IMR-90 (cell line): ENCODE data around the gene SNAP91. TPM values are rescaled to one million over a fixed set of nuclear protein-coding genes. Genes with fewer than 3 reads are reported as not detected.

Experiments
- ATAC-seq: fragments of 200-7000 bp; cut with Tn5 transposase; 2 replicates; pipeline ENCODE4 v1.9.1; 2020; ENCODE audit warnings: low read depth, mild to moderate bottlenecking, moderate library complexity
- BruUV-seq: library from RNA; stranded (reverse); fragments of 400-500 nt; replicated peaks from 2 replicates; lab custom pipeline; 2021; lab: Mats Ljungman, UMichigan
- CTCF ChIA-PET: fragments of 300-600 bp; formaldehyde crosslinking; extraction: SDS; loops from one replicate; lab custom pipeline; 2021; ENCODE audit warnings: antibody characterized with exemption; lab: Yijun Ruan, JAX
- POLR2A ChIA-PET: fragments of 300-600 bp; sonication (Branson Sonifier 250); formaldehyde crosslinking; loops from one replicate; lab custom pipeline; 2022; ENCODE audit warnings: antibody characterized with exemption; ENCODE audit not compliant: unreplicated experiment; lab: Charles Lee
- DNase-seq: peaks from one replicate; pipeline ENCODE4 v3.0.0; 2013
- H2AFZ ChIP-seq: replicated peaks from 2 replicates; pipeline ENCODE3; 2013; ENCODE audit warnings: low read length, mild to moderate bottlenecking; ENCODE audit not compliant: poor library complexity
- H2AK5ac ChIP-seq: 2 replicates; pipeline ENCODE4 v1.6.1; 2013; ENCODE audit warnings: low read depth, low read length, inconsistent platforms
- H2AK9ac ChIP-seq: replicated peaks from 2 replicates; pipeline ENCODE3; 2013; ENCODE audit warnings: mild to moderate bottlenecking, low read depth, low read length, moderate library complexity; ENCODE audit not compliant: poor library complexity
- H2BK120ac ChIP-seq: 2 replicates; pipeline ENCODE4 v1.6.1; 2013; ENCODE audit warnings: low read depth, low read length, inconsistent platforms
- H2BK15ac ChIP-seq: 3 replicates; pipeline ENCODE4 v1.6.1; 2013; ENCODE audit warnings: low read depth, low read length, inconsistent platforms
- H2BK20ac ChIP-seq: 2 replicates; pipeline ENCODE4 v1.6.1; 2013; ENCODE audit warnings: low read depth, mild to moderate bottlenecking, inconsistent platforms, low read length, moderate library complexity
- H2BK5ac ChIP-seq: 2 replicates; pipeline ENCODE4 v1.6.1; 2013; ENCODE audit warnings: mild to moderate bottlenecking, low read depth, low read length, inconsistent platforms; ENCODE audit not compliant: poor library complexity, severe bottlenecking
- H3K14ac ChIP-seq: replicated peaks from 2 replicates; pipeline ENCODE4 v1.6.1; 2013; ENCODE audit warnings: low read depth, low read length, inconsistent platforms
- H3K18ac ChIP-seq: 2 replicates; pipeline ENCODE4 v1.6.1; 2013; ENCODE audit warnings: low read depth, low read length, control low read depth
- H3K23ac ChIP-seq: 2 replicates; pipeline ENCODE4 v1.6.1; 2013; ENCODE audit warnings: low read depth, low read length, inconsistent platforms
- H3K27ac ChIP-seq: 2 replicates; pipeline ENCODE4 v1.5.1; 2013; ENCODE audit warnings: mild to moderate bottlenecking, control low read depth, low read length; ENCODE audit not compliant: insufficient read depth
- H3K27me3 ChIP-seq: 2 replicates; pipeline ENCODE4 v1.6.1; 2013; ENCODE audit warnings: low read length; ENCODE audit not compliant: control insufficient read depth, insufficient read depth
- H3K36me3 ChIP-seq: 2 replicates; pipeline ENCODE4 v1.6.1; 2013; ENCODE audit warnings: low read length, mixed read lengths; ENCODE audit not compliant: control insufficient read depth, insufficient read depth
- H3K4ac ChIP-seq: 2 replicates; pipeline ENCODE4 v1.6.1; 2013; ENCODE audit warnings: low read depth, low read length, inconsistent platforms
- H3K4me1 ChIP-seq: 2 replicates; pipeline ENCODE4 v1.6.1; 2013; ENCODE audit warnings: low read length, mixed read lengths; ENCODE audit not compliant: control insufficient read depth, insufficient read depth
- H3K4me2 ChIP-seq: 2 replicates; pipeline ENCODE4 v1.6.1; 2013; ENCODE audit warnings: low read depth, mild to moderate bottlenecking, control low read depth, low read length, moderate library complexity
- H3K4me3 ChIP-seq: 2 replicates; pipeline ENCODE4 v1.5.1; 2013; ENCODE audit warnings: low read depth, mild to moderate bottlenecking, control low read depth, low read length, moderate library complexity; ENCODE audit not compliant: insufficient read depth
- H3K56ac ChIP-seq: 2 replicates; pipeline ENCODE4 v1.6.1; 2013; ENCODE audit warnings: low read length, inconsistent platforms; ENCODE audit not compliant: insufficient read depth; ENCODE audit errors: extremely low read depth
- H3K79me1 ChIP-seq, 2 experiments: 2 replicates each; pipeline ENCODE4 v1.6.1; 2013; ENCODE audit warnings: low read length in 2 of 2, inconsistent platforms in 1 of 2, low read depth in 1 of 2
- H3K9ac ChIP-seq: 2 replicates; pipeline ENCODE4 v1.6.1; 2013; ENCODE audit warnings: low read depth, low read length, control low read depth
- H3K9me1 ChIP-seq: 2 replicates; pipeline ENCODE4 v1.6.1; 2013; ENCODE audit warnings: low read length, inconsistent platforms; ENCODE audit not compliant: insufficient read depth
- H3K9me3 ChIP-seq: 2 replicates; pipeline ENCODE4 v1.6.1; 2013; ENCODE audit warnings: low read length; ENCODE audit not compliant: control insufficient read depth, insufficient read depth
- H4K20me1 ChIP-seq: 2 replicates; pipeline ENCODE4 v1.6.1; 2013; ENCODE audit warnings: low read length, inconsistent platforms; ENCODE audit not compliant: insufficient read depth
- H4K5ac ChIP-seq: 2 replicates; pipeline ENCODE4 v1.6.1; 2013; ENCODE audit warnings: mild to moderate bottlenecking, low read depth, low read length, control low read depth
- H4K8ac ChIP-seq, 2 experiments: 2 replicates each; pipeline ENCODE4 v1.6.1; 2013; ENCODE audit warnings: low read depth in 2 of 2, low read length in 2 of 2, control low read depth in 1 of 2, inconsistent platforms in 1 of 2
- H4K91ac ChIP-seq: 2 replicates; pipeline ENCODE4 v1.6.1; 2013; ENCODE audit warnings: low read depth, low read length, inconsistent platforms; ENCODE audit not compliant: insufficient read depth
- BHLHE40 ChIP-seq: fragments of 150-350 bp; IDR thresholded peaks from 2 replicates; pipeline ENCODE4 v1.6.1; 2016; ENCODE audit warnings: mild to moderate bottlenecking, low read depth, low read length
- CEBPB ChIP-seq: IDR thresholded peaks from 2 replicates; pipeline ENCODE4 v1.6.1; 2012; ENCODE audit warnings: low read depth, low read length, improper control_type of control experiment
- CHD1 ChIP-seq: IDR thresholded peaks from 2 replicates; pipeline ENCODE4 v1.6.1; 2012; ENCODE audit warnings: low read depth, low read length, improper control_type of control experiment
- CTCF ChIP-seq: conservative IDR thresholded peaks from 2 replicates; pipeline ENCODE4 v1.5.1; 2012; ENCODE audit warnings: mild to moderate bottlenecking, low read depth, low read length, improper control_type of control experiment
- FOS ChIP-seq: fragments of 150-350 bp; IDR thresholded peaks from 2 replicates; pipeline ENCODE4 v1.6.1; 2016; ENCODE audit warnings: low read depth, low read length
- MAFK ChIP-seq: IDR thresholded peaks from 2 replicates; pipeline ENCODE4 v1.6.1; 2012; ENCODE audit warnings: low read depth, low read length, improper control_type of control experiment
- MAZ ChIP-seq: IDR thresholded peaks from 2 replicates; pipeline ENCODE4 v1.6.1; 2012; ENCODE audit warnings: low read depth, mild to moderate bottlenecking, low read length, improper control_type of control experiment, moderate library complexity, borderline replicate concordance
- MXI1 ChIP-seq: IDR thresholded peaks from 2 replicates; pipeline ENCODE4 v1.6.1; 2012; ENCODE audit warnings: low read depth, mild to moderate bottlenecking, low read length, moderate library complexity, borderline replicate concordance
- POLR2A ChIP-seq: IDR thresholded peaks from 2 replicates; pipeline ENCODE4 v1.6.1; 2012; ENCODE audit warnings: mild to moderate bottlenecking, low read depth, low read length
- RAD21 ChIP-seq: IDR thresholded peaks from 2 replicates; pipeline ENCODE4 v1.6.1; 2012; ENCODE audit warnings: low read length, improper control_type of control experiment
- RCOR1 ChIP-seq: IDR thresholded peaks from 2 replicates; pipeline ENCODE4 v1.6.1; 2012; ENCODE audit warnings: mild to moderate bottlenecking, low read length, improper control_type of control experiment; ENCODE audit not compliant: insufficient replicate concordance
- RFX5 ChIP-seq: IDR thresholded peaks from 2 replicates; pipeline ENCODE4 v1.8.0; 2012; ENCODE audit warnings: low read depth, mild to moderate bottlenecking, low read length, moderate library complexity
- USF2 ChIP-seq: fragments of 150-350 bp; IDR thresholded peaks from 2 replicates; pipeline ENCODE4 v1.6.1; 2017; ENCODE audit warnings: mild to moderate bottlenecking, antibody characterized with exemption, low read length, low read depth
- WGBS, 2 experiments: methylation state at CpG; one replicate each; pipeline versions ENCODE4 v1.1.5 to v1.1.7; 2013; ENCODE audit warnings: missing lambda C conversion rate in 2 of 2; ENCODE audit not compliant: insufficient read length in 1 of 2; ENCODE audit errors: extremely low coverage in 2 of 2; 5-methylcytosine and 5-hydroxymethylcytosine counted together
- dilution Hi-C: fragments of 300-500 bp; cut with HindIII; formaldehyde crosslinking; loops from one replicate; pipeline ENCODE4 v1.14.3; 2018; ENCODE audit warnings: low sequenced_read_pairs; ENCODE audit not compliant: unreplicated experiment
- in situ Hi-C: fragments of 300-500 bp; cut with MboI; formaldehyde crosslinking; loops from 3 replicates; pipeline ENCODE4 v1.14.3; 2019; ENCODE audit warnings: low sequenced_read_pairs, inconsistent platforms, mixed read lengths
- intact Hi-C: fragments of 100-400 bp; cut with micrococcal nuclease; formaldehyde crosslinking; loops from 2 replicates; pipeline ENCODE4 v1.10.0; 2022
- polyA plus RNA-seq, 3 experiments: library from polyadenylated mRNA; depleted of rRNA; stranded (reverse); fragments of >200 nt; gene quantifications; 2 replicates each; pipeline ENCODE4 v1.2.3, GENCODE V29; 2012; ENCODE audit warnings: low replicate concordance in 1 of 3
- total RNA-seq: library from RNA; depleted of rRNA; stranded (reverse); fragments of >200 nt; gene quantifications from 2 replicates; pipeline ENCODE4 v1.2.3, GENCODE V29; 2012
- TF ChIP-seq, protein P1 (sequence below): fragments of 150-350 bp; IDR thresholded peaks from 2 replicates; pipeline ENCODE4 v1.6.1; 2016; ENCODE audit warnings: low read depth, mild to moderate bottlenecking, low read length, moderate library complexity, borderline replicate concordance

SNAP91 gene
- total and polyA plus RNA-seq, 2 of the 4 experiments (the other 2 are of a cell fraction) = not detected

- TF ChIP-seq POLR2A = no peak
- TF ChIP-seq RAD21 = no peak
- no peak for TF ChIP-seq BHLHE40
- TF ChIP-seq MAFK = no peak
- no peak for TF ChIP-seq RFX5
Observed at GRCh38 chr6:83510791-83511190, 198.1 kb downstream of the SNAP91 start (continued).

- ChIA-PET CTCF (interaction anchor here (1.2 to 7.0 kb wide), 3 partner anchors 93 to 443 kb away, joined by 5 to 74 read pairs (median 71); partner anchors contain the start of genes DOP1A and UBE3D), POLR2A (no interaction called here)
- Histone ChIP-seq H2AK9ac (no peak overlapping the region), H3K9ac (no peak overlapping the region), H3K4ac (no peak overlapping the region), H3K9me3 (no peaks in the 10 kb centered on the region), H3K56ac (no peak overlapping the region), H2AK5ac (no peak overlapping the region), H3K36me3 (no peaks in the 10 kb centered on the region), H3K79me1 (no peaks in the 10 kb centered on the region), H2AFZ (no peak overlapping the region), H4K20me1 (no peaks in the 10 kb centered on the region), H3K4me2 (no peak overlapping the region), H2BK20ac (no peak overlapping the region), H3K4me3 (no peak overlapping the region), H3K4me1 (no peaks in the 10 kb centered on the region; the same call in 1 of the 2 replicates), H3K18ac (no peak overlapping the region), H3K9me1 (no peaks in the 10 kb centered on the region), H2BK5ac (no peak overlapping the region), H2BK120ac (no peak overlapping the region), H3K23ac (no peak overlapping the region), H3K27me3 (peaks cover 2% of the 10 kb centered on the region; the same call in 1 of the 2 replicates), H3K27ac (no peak overlapping the region), H3K14ac (no peak overlapping the region), H2BK15ac (no peak overlapping the region), H4K5ac (no peak overlapping the region), H4K8ac (no peak overlapping the region), H4K91ac (no peak overlapping the region)
- WGBS, 2 experiments = 100% methylated on average over 1 of the region's 1 CpG; no CpG with 5 or more reads in 1 of the 2 experiments
- DNase-seq (peak; percentile 34), ATAC-seq (no peak)
- dilution Hi-C loops = loop anchor here (25.0 kb wide), 2 partner anchors 297 to 447 kb away; partner anchors contain the start of genes DOP1A and UBE3D
- intact Hi-C loops = no loop called here
- BruUV-seq = no TSS peak
- in situ Hi-C loops = loop anchor here (25.0 kb wide), 1 partner anchor 1247 kb away; no protein-coding TSS in a partner anchor
- TF ChIP-seq RAD21 (no peak), CEBPB (no peak), RCOR1 (no peak), CTCF (no peak), CHD1 (no peak), MAZ (no peak), USF2 (no peak), MXI1 (no peak), FOS (no peak), RFX5 (no peak)
- TF ChIP-seq, protein P1, sequence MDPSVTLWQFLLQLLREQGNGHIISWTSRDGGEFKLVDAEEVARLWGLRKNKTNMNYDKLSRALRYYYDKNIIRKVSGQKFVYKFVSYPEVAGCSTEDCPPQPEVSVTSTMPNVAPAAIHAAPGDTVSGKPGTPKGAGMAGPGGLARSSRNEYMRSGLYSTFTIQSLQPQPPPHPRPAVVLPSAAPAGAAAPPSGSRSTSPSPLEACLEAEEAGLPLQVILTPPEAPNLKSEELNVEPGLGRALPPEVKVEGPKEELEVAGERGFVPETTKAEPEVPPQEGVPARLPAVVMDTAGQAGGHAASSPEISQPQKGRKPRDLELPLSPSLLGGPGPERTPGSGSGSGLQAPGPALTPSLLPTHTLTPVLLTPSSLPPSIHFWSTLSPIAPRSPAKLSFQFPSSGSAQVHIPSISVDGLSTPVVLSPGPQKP = no peak
Observed at GRCh38 chr6:83509441-83509840, 199.5 kb downstream of the SNAP91 start.
